Endothelial cell of umbilical vein (primary cell): ENCODE measurements around the gene CPSF7. TPM values are rescaled to one million over a fixed set of nuclear protein-coding genes. Genes with fewer than 3 reads are reported as not detected.

Experiments used
- BruUV-seq: library from RNA; stranded (reverse); fragments of 400-500 nt; replicated peaks from 2 replicates; lab custom pipeline; 2021; lab: Mats Ljungman, UMichigan
- CTCF ChIA-PET: fragments of 300-600, 350-600 bp; sonication (Branson Sonifier 250); formaldehyde crosslinking; loops from one replicate; lab custom pipeline; 2021; ENCODE audit warnings: antibody characterized with exemption, inconsistent platforms; lab: Charles Lee
- POLR2A ChIA-PET: fragments of 300-600, 350-600 bp; sonication (Branson Sonifier 250); formaldehyde crosslinking; loops from one replicate; lab custom pipeline; 2021; ENCODE audit warnings: antibody characterized with exemption, inconsistent platforms; lab: Charles Lee
- DNase-seq: peaks from one replicate; pipeline ENCODE4 v3.0.0-alpha.2; 2011; ENCODE audit warnings: low read depth, low spot score
- FAIRE-seq: peaks from 2 replicates; lab custom pipeline; 2011; peaks lifted over from hg19 to GRCh38; lab: Jason Lieb, UNC
- H2AFZ ChIP-seq: 2 replicates; pipeline ENCODE4 v1.6.0; 2012; ENCODE audit warnings: low read depth, low read length, control low read depth, inconsistent platforms
- H3K27ac ChIP-seq: 2 replicates; pipeline ENCODE4 v1.5.1; 2011; ENCODE audit warnings: low read depth, mild to moderate bottlenecking, control low read depth, low read length, moderate library complexity; ENCODE audit not compliant: insufficient read depth
- H3K27me3 ChIP-seq, 2 experiments: 2 replicates each; pipeline versions ENCODE4 v1.6.0 to v1.6.1; 2011; ENCODE audit warnings: low read length in 2 of 2, mixed read lengths in 1 of 2; ENCODE audit not compliant: control insufficient read depth in 2 of 2, insufficient read depth in 2 of 2
- H3K36me3 ChIP-seq, 2 experiments: 2 replicates in 1 of 2; 3 replicates in 1 of 2; pipeline ENCODE4 v1.5.1; 2011; ENCODE audit warnings: low read length in 2 of 2, mild to moderate bottlenecking in 1 of 2, moderate library complexity in 1 of 2; ENCODE audit not compliant: control insufficient read depth in 2 of 2, insufficient read depth in 2 of 2; ENCODE audit errors: extremely low read depth in 1 of 2
- H3K4me1 ChIP-seq: 3 replicates; pipeline ENCODE4 v1.5.1; 2011; ENCODE audit warnings: mild to moderate bottlenecking, low read length; ENCODE audit not compliant: control insufficient read depth, insufficient read depth; ENCODE audit errors: extremely low read depth
- H3K4me2 ChIP-seq: 2 replicates; pipeline ENCODE4 v1.6.1; 2011; ENCODE audit warnings: low read length, control low read depth, mixed read lengths; ENCODE audit not compliant: insufficient read depth
- H3K4me3 ChIP-seq, 3 experiments: fragments of 200-600 bp in 1 of 3; sonication (generic), shearing (Covaris generic) in 1 of 3; replicated peaks in 1 of 3; 2 replicates each; pipeline ENCODE4 v1.5.1; 2011 to 2016; ENCODE audit warnings: control low read depth in 3 of 3, low read length in 3 of 3, mild to moderate bottlenecking in 2 of 3, inconsistent platforms in 1 of 3, low read depth in 1 of 3, moderate library complexity in 1 of 3; ENCODE audit not compliant: insufficient read depth in 1 of 3
- H3K79me2 ChIP-seq: 2 replicates; pipeline ENCODE4 v1.6.0; 2012; ENCODE audit warnings: low read length, inconsistent platforms; ENCODE audit not compliant: control insufficient read depth, insufficient read depth
- H3K9ac ChIP-seq: replicated peaks from 2 replicates; pipeline ENCODE3; 2011; ENCODE audit warnings: low read length, control low read depth; ENCODE audit not compliant: insufficient read depth; ENCODE audit errors: extremely low read depth
- H3K9me1 ChIP-seq: replicated peaks from 3 replicates; pipeline ENCODE4 v1.6.0; 2011; ENCODE audit warnings: mild to moderate bottlenecking, low read length; ENCODE audit not compliant: control insufficient read depth, insufficient read depth; ENCODE audit errors: extremely low read depth
- H3K9me3 ChIP-seq: replicated peaks from 2 replicates; pipeline ENCODE4 v1.5.1; 2012; ENCODE audit warnings: low read length, inconsistent platforms; ENCODE audit not compliant: control insufficient read depth, insufficient read depth
- H4K20me1 ChIP-seq: replicated peaks from 2 replicates; pipeline ENCODE3; 2011; ENCODE audit warnings: mild to moderate bottlenecking, low read length; ENCODE audit not compliant: control insufficient read depth, insufficient read depth; ENCODE audit errors: extremely low read depth
- CTCF ChIP-seq, 2 donors: IDR thresholded peaks; 1 replicate in 1 of 2; 2 replicates in 1 of 2; pipeline ENCODE4 v1.5.1; 2011; ENCODE audit warnings: low read length in 2 of 2, mild to moderate bottlenecking in 2 of 2, moderate library complexity in 2 of 2, control low read depth in 1 of 2, inconsistent platforms in 1 of 2, low read depth in 1 of 2; ENCODE audit not compliant: insufficient read depth in 1 of 2; ENCODE audit errors: extremely low read depth in 1 of 2
- EZH2 ChIP-seq: IDR thresholded peaks from 2 replicates; pipeline ENCODE4 v1.6.1; 2012; ENCODE audit warnings: borderline replicate concordance, low read depth, mild to moderate bottlenecking, moderate library complexity, low read length, inconsistent platforms; ENCODE audit not compliant: severe bottlenecking
- FOS ChIP-seq: IDR thresholded peaks from 2 replicates; pipeline ENCODE4 v1.6.1; 2011; ENCODE audit warnings: mild to moderate bottlenecking, low read length, moderate library complexity, borderline replicate concordance; ENCODE audit not compliant: insufficient read depth
- GATA2 ChIP-seq: IDR thresholded peaks from 2 replicates; pipeline ENCODE4 v1.7.0; 2011; ENCODE audit warnings: low read depth, mild to moderate bottlenecking, moderate library complexity, mixed read lengths, low read length; ENCODE audit not compliant: insufficient read length, insufficient read depth
- JUN ChIP-seq: IDR thresholded peaks from 2 replicates; pipeline ENCODE4 v1.6.1; 2011; ENCODE audit warnings: borderline replicate concordance, low read depth; ENCODE audit not compliant: insufficient read length, insufficient read depth
- MAX ChIP-seq: IDR thresholded peaks from 2 replicates; pipeline ENCODE4 v1.6.1; 2011; ENCODE audit not compliant: insufficient read depth, insufficient read length
- MYC ChIP-seq: IDR thresholded peaks from one replicate; pipeline ENCODE4 v1.6.1; 2011; ENCODE audit warnings: mild to moderate bottlenecking, low read depth, low read length
- POLR2A ChIP-seq: IDR thresholded peaks from 2 replicates; pipeline ENCODE4 v1.6.1; 2012; ENCODE audit warnings: low read depth, mild to moderate bottlenecking, control low read depth, low read length
- POLR2AphosphoS5 ChIP-seq: IDR thresholded peaks from 2 replicates; pipeline ENCODE4 v1.6.1; 2012; ENCODE audit warnings: low read depth, mild to moderate bottlenecking, control low read depth, low read length, moderate library complexity; ENCODE audit not compliant: insufficient read depth
- dilution Hi-C: fragments of 300-500 bp; cut with MboI; formaldehyde crosslinking; loops from one replicate; pipeline ENCODE4 v1.15.0; 2019; ENCODE audit warnings: low sequenced_read_pairs; ENCODE audit not compliant: extremely low pct_ligation_motif_present
- intact Hi-C: fragments of 100-400 bp; cut with micrococcal nuclease; formaldehyde crosslinking; loops from one replicate; pipeline ENCODE4 v1.10.0; 2022
- polyA plus RNA-seq, 4 experiments: library from polyadenylated mRNA; depleted of rRNA in 3 of 4; stranded (reverse) in 3 of 4; unstranded in 1 of 4; fragments of >200 nt; gene quantifications; 2 replicates each; pipeline versions ENCODE4 v1.2.1 to v1.2.3, GENCODE V29; 2011 to 2012; ENCODE audit warnings: missing spikeins in 1 of 4
- total RNA-seq: library from RNA; stranded (reverse); gene quantifications from 2 replicates; pipeline ENCODE4 v1.2.3, GENCODE V29; 2021

Gene CPSF7
- total and polyA plus RNA-seq, 2 donors (not counting 3 experiments of a cell fraction or from before 2014, with no cell fraction given): 77.0 to 88.4 TPM

DNA sequence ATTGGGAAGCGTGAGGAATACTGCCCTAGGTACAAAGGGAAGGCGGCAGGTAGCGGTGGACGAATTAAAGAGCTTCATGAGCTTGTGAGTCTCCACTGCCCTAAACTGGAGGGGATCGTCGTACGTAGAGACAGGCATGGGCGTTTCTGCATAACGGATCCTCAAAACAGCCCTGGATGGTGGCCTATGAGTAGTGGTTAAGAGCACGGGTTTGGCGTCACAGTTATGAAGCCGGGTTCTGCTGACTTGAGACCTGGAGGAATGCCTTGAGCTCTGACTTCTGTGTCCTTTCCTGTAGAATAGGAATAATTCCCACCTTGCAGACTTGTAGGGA lies 67.3 kb downstream of the CPSF7 start:
- POLR2A ChIA-PET: interaction anchor here (1.5 to 2.3 kb wide), 5 partner anchors 12 to 28 kb away, joined by 4 to 17 read pairs (median 8); partner anchors contain the start of genes DDB1 and TKFC

DNA sequence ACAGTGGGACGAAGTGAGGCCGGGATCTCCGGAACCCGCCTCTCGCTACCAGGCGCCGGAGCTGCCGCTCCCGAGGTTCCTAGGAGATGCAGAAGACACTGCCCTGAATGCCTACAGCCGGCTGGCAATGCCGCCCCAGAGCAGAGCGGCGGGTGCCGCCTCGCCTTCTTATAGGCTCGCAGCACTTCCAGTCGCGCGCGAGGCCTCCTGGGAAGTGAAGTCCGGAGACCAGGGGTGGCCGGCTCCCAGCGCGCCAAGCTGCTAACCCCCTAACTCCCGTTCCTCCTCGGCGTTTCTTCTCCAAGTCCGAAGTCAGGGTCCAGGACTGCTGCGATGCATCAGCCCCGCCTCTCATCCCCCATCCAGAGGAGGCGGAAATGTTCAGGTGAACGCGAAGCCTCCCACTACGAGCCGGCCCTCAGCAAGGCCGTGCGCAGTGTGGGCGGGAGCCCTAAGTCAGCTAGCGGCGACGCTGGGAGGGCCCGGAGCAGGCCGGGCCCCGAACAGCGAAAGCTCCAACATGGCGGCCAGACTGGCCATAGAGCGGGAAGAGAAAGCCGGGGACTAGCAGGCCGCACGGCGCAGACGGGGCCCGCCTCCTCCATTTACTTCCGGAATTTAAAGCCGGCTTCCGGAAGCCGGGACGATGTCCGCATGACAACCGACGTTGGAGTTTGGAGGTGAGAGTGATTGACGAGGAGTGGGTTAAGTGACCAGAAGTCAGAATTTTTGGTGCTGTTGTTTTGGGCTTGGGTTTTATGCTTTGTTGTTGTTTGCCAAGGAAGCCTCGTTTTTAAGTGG lies 67.8 kb downstream of the CPSF7 start, which contains the start of the genes CYB561A3 and TMEM138:
Gene CYB561A3, minus strand, starts transcription at position 142 of the 801 bp plus-strand sequence. CDS start 5,169 bp downstream, outside the sequence.
Gene TMEM138, plus strand, starts transcription at position 634 of the 801 bp plus-strand sequence. CDS start 2,017 bp downstream, outside the sequence.
- Histone ChIP-seq H3K9me3 (no peaks in the 10 kb centered on the region), H4K20me1 (no peaks in the 10 kb centered on the region), H3K4me3 (peak within 1 kb of the TSS; percentile 53 to 83 (median 76)), H3K4me1 (peaks cover 18% of the 10 kb centered on the region), H3K9ac (peak within 1 kb of the TSS; percentile 86), H3K79me2 (peaks cover 26% of the 10 kb centered on the region), H2AFZ (peak within 1 kb of the TSS; percentile 63), H3K27me3 (no peaks in the 10 kb centered on the region), H3K36me3 (peaks cover 0 to 12% of the 10 kb centered on the region in 2 experiments), H3K27ac (peak within 1 kb of the TSS; percentile 63), H3K4me2 (peak within 1 kb of the TSS; percentile 84), H3K9me1 (no peaks in the 10 kb centered on the region)
- intact Hi-C loops (loop anchor here (1.0 to 2.0 kb wide), 3 partner anchors 14 to 67 kb away; partner anchors contain the start of genes CPSF7, DDB1 and TKFC), dilution Hi-C loops (no loop called here)
- ChIA-PET POLR2A (interaction anchor here (0.8 to 2.3 kb wide), 9 partner anchors 13 to 31 kb away, joined by 3 to 17 read pairs (median 4); partner anchors contain the start of genes DDB1 and TKFC), CTCF (interaction anchor here (0.9 to 10.8 kb wide), 8 partner anchors 9 to 63 kb away, joined by 3 to 89 read pairs (median 4); partner anchors contain the start of gene TMEM216)
- TF ChIP-seq MAX: peak; percentile 3
- TF ChIP-seq POLR2A: peak; percentile 97
- no peak for TF ChIP-seq CTCF (IDR thresholded peaks at IDR 0.05; ENCODE audit: extremely low read depth in 1 of 2, insufficient read depth in 1 of 2, low read depth in 1 of 2, low read length in 2 of 2)
- TF ChIP-seq MYC: no peak
- TF ChIP-seq FOS: no peak
- TF ChIP-seq EZH2: no peak
- TF ChIP-seq POLR2AphosphoS5: peak; percentile 98
- TF ChIP-seq GATA2: no peak
- no peak for TF ChIP-seq JUN
- peak; percentile 94 for DNase-seq
- BruUV-seq: no TSS peak
- FAIRE-seq: peak; percentile 90

More for the DNA sequence above, 67.3 kb downstream of the CPSF7 start:
- Histone ChIP-seq H3K9me3 (no peaks in the 10 kb centered on the region), H3K4me2 (peak overlapping the region; percentile 47), H3K4me3 (peak overlapping the region; percentile 44 to 83 (median 53)), H3K4me1 (peaks cover 18% of the 10 kb centered on the region), H3K27ac (peak overlapping the region; percentile 63), H3K36me3 (peaks cover 5 to 16% of the 10 kb centered on the region in 2 experiments), H3K79me2 (peaks cover 26% of the 10 kb centered on the region), H3K9ac (peak overlapping the region; percentile 86), H2AFZ (peak overlapping the region; percentile 63), H4K20me1 (no peaks in the 10 kb centered on the region), H3K9me1 (no peaks in the 10 kb centered on the region), H3K27me3 (no peaks in the 10 kb centered on the region)
- FAIRE-seq (no peak), DNase-seq (no peak)
- no peak for TF ChIP-seq JUN
- TSS peak; percentile 65 for BruUV-seq
- CTCF ChIA-PET: interaction anchor here (0.9 to 10.8 kb wide), 7 partner anchors 9 to 31 kb away, joined by 3 to 89 read pairs (median 6); partner anchors contain the start of gene TMEM216
- dilution Hi-C loops (no loop called here), intact Hi-C loops (loop anchor here (1.0 to 2.0 kb wide), 2 partner anchors 29 to 66 kb away; partner anchors contain the start of genes CPSF7, DDB1 and TKFC)
